Smooth muscle cell (in vitro differentiated cells): ENCODE results near the gene MTFMT. TPM values are rescaled to one million over a fixed set of nuclear protein-coding genes. Genes with fewer than 3 reads are reported as not detected.
A peak's percentile ranks its signal among the peaks of the same experiment; 100 is the strongest.

Experiments used
- DNase-seq: peaks from one replicate; lab custom pipeline; 2025; ENCODE audit not compliant: unreplicated experiment; lab: John Stamatoyannopoulos, UW
- H2AFZ ChIP-seq: fragments of 200-600 bp; sonication (generic); 2 replicates; pipeline ENCODE4 v1.6.0; 2016; ENCODE audit warnings: antibody characterized with exemption, low read depth, mild to moderate bottlenecking
- H3F3A ChIP-seq: fragments of 200-600 bp; sonication (generic); 2 replicates; pipeline ENCODE4 v1.6.0; 2017; ENCODE audit warnings: antibody characterized with exemption, low read depth
- H3K27ac ChIP-seq: fragments of 200-600 bp; sonication (generic); 2 replicates; pipeline ENCODE4 v1.5.1; 2016; ENCODE audit warnings: low read depth, mild to moderate bottlenecking
- H3K27me3 ChIP-seq: fragments of 200-600 bp; sonication (generic); 2 replicates; pipeline ENCODE4 v1.6.1; 2016; ENCODE audit warnings: low read depth, mild to moderate bottlenecking
- H3K36me3 ChIP-seq: fragments of 200-600 bp; sonication (generic); 2 replicates; pipeline ENCODE4 v1.5.1; 2016; ENCODE audit warnings: low read depth
- H3K4me1 ChIP-seq: fragments of 200-600 bp; sonication (generic); 2 replicates; pipeline ENCODE4 v1.5.1; 2016; ENCODE audit warnings: low read depth
- H3K4me2 ChIP-seq: fragments of 200-600 bp; sonication (generic); 2 replicates; pipeline ENCODE4 v1.6.0; 2016; ENCODE audit warnings: mild to moderate bottlenecking
- H3K4me3 ChIP-seq: fragments of 200-600 bp; sonication (generic); 2 replicates; pipeline ENCODE4 v1.5.1; 2016; ENCODE audit warnings: mild to moderate bottlenecking
- H3K79me2 ChIP-seq: fragments of 200-600 bp; sonication (generic); 2 replicates; pipeline ENCODE4 v1.6.0; 2016; ENCODE audit warnings: low read depth, mild to moderate bottlenecking
- H3K9ac ChIP-seq: fragments of 200-600 bp; sonication (generic); 2 replicates; pipeline ENCODE4 v1.6.0; 2016; ENCODE audit warnings: low read depth
- H3K9me3 ChIP-seq: fragments of 200-600 bp; sonication (generic); replicated peaks from 2 replicates; pipeline ENCODE4 v1.5.1; 2016; ENCODE audit warnings: low read depth
- H4K20me1 ChIP-seq: fragments of 200-600 bp; sonication (generic); 2 replicates; pipeline ENCODE4 v1.6.0; 2016; ENCODE audit warnings: low read depth
- WGBS: methylation state at CpG from one replicate; pipeline ENCODE4 v1.1.7; 2016; ENCODE audit warnings: low lambda C conversion rate; 5-methylcytosine and 5-hydroxymethylcytosine counted together
- polyA plus RNA-seq: library from polyadenylated mRNA; unstranded; fragments of >200 nt; fragmentation: Nextera tagmentation; extraction: Ambion mirVana; gene quantifications from 2 replicates; pipeline ENCODE4 v1.2.1, GENCODE V29; 2016
- total RNA-seq: library from RNA; depleted of rRNA; stranded (reverse); fragments of >200 nt; gene quantifications from 2 replicates; pipeline ENCODE4 v1.2.3, GENCODE V29; 2014
- TF ChIP-seq, protein P1 (sequence below): fragments of 200-600 bp; sonication (generic); IDR thresholded peaks from 2 replicates; pipeline ENCODE4 v1.5.1; 2017; ENCODE audit warnings: borderline replicate concordance, mild to moderate bottlenecking, antibody characterized with exemption; ENCODE audit not compliant: insufficient read depth, poor library complexity, severe bottlenecking

The MTFMT gene
- total and polyA plus RNA-seq, 2 experiments from 2014 or later = 11.3 to 16.8 TPM

- Histone ChIP-seq H3K4me2 (peak overlapping the region; percentile 46), H3K36me3 (no peaks in the 10 kb centered on the region), H3K4me3 (peak overlapping the region; percentile 45), H3K27me3 (no peaks in the 10 kb centered on the region), H3K4me1 (peaks cover 27% of the 10 kb centered on the region), H3K27ac (peak overlapping the region; percentile 71), H4K20me1 (peaks cover 4% of the 10 kb centered on the region), H2AFZ (no peak overlapping the region), H3K9me3 (no peaks in the 10 kb centered on the region), H3K9ac (no peak overlapping the region), H3F3A (peaks cover 9% of the 10 kb centered on the region), H3K79me2 (peaks cover 4% of the 10 kb centered on the region)
- TF ChIP-seq, protein P1, sequence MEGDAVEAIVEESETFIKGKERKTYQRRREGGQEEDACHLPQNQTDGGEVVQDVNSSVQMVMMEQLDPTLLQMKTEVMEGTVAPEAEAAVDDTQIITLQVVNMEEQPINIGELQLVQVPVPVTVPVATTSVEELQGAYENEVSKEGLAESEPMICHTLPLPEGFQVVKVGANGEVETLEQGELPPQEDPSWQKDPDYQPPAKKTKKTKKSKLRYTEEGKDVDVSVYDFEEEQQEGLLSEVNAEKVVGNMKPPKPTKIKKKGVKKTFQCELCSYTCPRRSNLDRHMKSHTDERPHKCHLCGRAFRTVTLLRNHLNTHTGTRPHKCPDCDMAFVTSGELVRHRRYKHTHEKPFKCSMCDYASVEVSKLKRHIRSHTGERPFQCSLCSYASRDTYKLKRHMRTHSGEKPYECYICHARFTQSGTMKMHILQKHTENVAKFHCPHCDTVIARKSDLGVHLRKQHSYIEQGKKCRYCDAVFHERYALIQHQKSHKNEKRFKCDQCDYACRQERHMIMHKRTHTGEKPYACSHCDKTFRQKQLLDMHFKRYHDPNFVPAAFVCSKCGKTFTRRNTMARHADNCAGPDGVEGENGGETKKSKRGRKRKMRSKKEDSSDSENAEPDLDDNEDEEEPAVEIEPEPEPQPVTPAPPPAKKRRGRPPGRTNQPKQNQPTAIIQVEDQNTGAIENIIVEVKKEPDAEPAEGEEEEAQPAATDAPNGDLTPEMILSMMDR = no peak
- 83% methylated on average over 3 of the region's 3 CpGs for WGBS
- DNase-seq = no peak
Measured at GRCh38 chr15:65068403-65068788, 39.0 kb upstream of the MTFMT start.

DNA sequence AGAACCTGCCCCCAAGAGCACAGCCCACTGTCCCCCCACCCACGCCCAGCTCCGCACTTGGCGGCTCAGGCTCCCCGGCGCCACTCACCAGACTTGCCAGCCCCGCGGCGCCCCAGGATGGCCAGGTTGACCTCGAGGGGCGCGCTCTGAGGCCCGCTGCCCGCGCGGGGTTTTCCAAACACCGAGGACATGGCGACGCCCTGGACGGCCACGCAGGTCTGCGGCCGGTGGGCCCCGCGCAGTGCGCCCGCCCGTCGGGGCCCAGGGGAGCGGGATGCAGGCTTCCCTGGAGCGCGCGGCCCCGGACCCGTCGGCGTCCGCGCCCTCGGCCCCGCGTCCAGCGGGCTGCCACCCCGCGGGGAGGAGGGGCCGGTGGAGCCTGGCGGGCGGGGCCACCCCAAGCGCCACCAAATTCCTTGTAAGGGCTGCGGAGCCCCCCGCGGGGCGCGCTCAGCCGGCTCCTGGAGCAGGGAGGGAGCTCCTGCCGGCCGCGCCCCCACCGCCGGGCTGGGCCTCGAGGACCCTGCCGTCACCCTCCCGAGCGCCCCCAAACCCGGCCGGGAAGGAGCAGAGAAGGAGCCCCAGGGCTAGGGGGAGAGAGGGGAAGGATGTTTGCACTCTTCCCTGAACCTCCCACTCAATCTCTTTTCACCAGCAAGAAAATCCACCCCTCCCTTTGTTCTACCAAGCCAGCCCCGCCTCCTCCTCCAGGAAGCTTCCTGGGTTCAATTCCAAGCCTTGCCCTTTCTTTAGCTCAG, 38.4 kb upstream of the MTFMT start, which contains the start of gene RASL12:
RASL12 (minus strand) TSS at position 347 of the 758 bp plus-strand sequence; CDS start at position 191, 156 bp downstream.
- H3K4me1 ChIP-seq = peaks cover 27% of the 10 kb centered on the region
- no peak within 1 kb of the TSS for H2AFZ ChIP-seq
- H3K4me2 ChIP-seq = peak within 1 kb of the TSS; percentile 83
- WGBS = 6% methylated on average over 57 of the region's 66 CpGs
- DNase-seq = no peak
- H4K20me1 ChIP-seq = peaks cover 4% of the 10 kb centered on the region
- TF ChIP-seq, protein P1 = no peak
- H3K27me3 ChIP-seq = no peaks in the 10 kb centered on the region
- no peaks in the 10 kb centered on the region for H3K36me3 ChIP-seq
- no peak within 1 kb of the TSS for H3K9ac ChIP-seq
- peaks cover 9% of the 10 kb centered on the region for H3F3A ChIP-seq
- no peaks in the 10 kb centered on the region for H3K9me3 ChIP-seq
- H3K4me3 ChIP-seq = peak within 1 kb of the TSS; percentile 45
- H3K79me2 ChIP-seq = peaks cover 4% of the 10 kb centered on the region
- H3K27ac ChIP-seq = peak within 1 kb of the TSS; percentile 71

DNA sequence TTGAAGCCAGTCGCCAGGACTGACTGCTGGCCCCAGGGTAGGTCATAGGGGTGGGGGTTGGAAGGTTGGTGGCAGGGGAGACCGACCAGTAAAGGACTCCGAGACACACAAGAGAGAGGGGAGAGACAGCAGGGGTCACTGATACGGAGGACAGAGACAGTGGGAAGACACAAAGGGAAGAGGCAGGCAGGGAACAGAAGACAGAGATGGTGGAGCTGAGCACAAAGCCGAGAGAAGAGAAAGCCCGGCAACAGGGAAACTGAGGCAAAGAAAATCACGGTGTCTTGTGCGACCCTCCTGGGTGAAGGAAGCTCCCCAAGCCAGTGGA, 37.8 kb upstream of the MTFMT start:
- peak overlapping the region; percentile 45 for H3K4me3 ChIP-seq
- H2AFZ ChIP-seq = no peak overlapping the region
- peak overlapping the region; percentile 83 for H3K4me2 ChIP-seq
- peaks cover 9% of the 10 kb centered on the region for H3F3A ChIP-seq
- no peaks in the 10 kb centered on the region for H3K27me3 ChIP-seq
- no peaks in the 10 kb centered on the region for H3K36me3 ChIP-seq
- no peak for DNase-seq
- H3K27ac ChIP-seq = peak overlapping the region; percentile 34
- H3K9ac ChIP-seq = no peak overlapping the region
- TF ChIP-seq, protein P1 = no peak
- peaks cover 27% of the 10 kb centered on the region for H3K4me1 ChIP-seq
- H3K79me2 ChIP-seq = peaks cover 4% of the 10 kb centered on the region
- H3K9me3 ChIP-seq = no peaks in the 10 kb centered on the region
- peaks cover 4% of the 10 kb centered on the region for H4K20me1 ChIP-seq
- 7% methylated on average over 8 of the region's 8 CpGs for WGBS
